BLaER1 (cell line): ENCODE measurements around the gene FBLN1.

Experiments used
- H3K27ac ChIP-seq: shearing (Covaris generic); formaldehyde crosslinking; 2 replicates; pipeline ENCODE4 v1.8.1; 2022
- H3K27me3 ChIP-seq: shearing (Covaris generic); formaldehyde crosslinking; 2 replicates; pipeline ENCODE4 v1.8.1; 2022
- H3K36me3 ChIP-seq: shearing (Covaris generic); formaldehyde crosslinking; 2 replicates; pipeline ENCODE4 v1.8.1; 2022
- H3K4me1 ChIP-seq: shearing (Covaris generic); formaldehyde crosslinking; 2 replicates; pipeline ENCODE4 v1.8.1; 2022
- H3K4me2 ChIP-seq: shearing (Covaris generic); formaldehyde crosslinking; 2 replicates; pipeline ENCODE4 v1.8.1; 2022
- H3K4me3 ChIP-seq: shearing (Covaris generic); formaldehyde crosslinking; 2 replicates; pipeline ENCODE4 v1.8.1; 2022
- H3K9ac ChIP-seq: shearing (Covaris generic); formaldehyde crosslinking; 2 replicates; pipeline ENCODE4 v1.8.1; 2022
- H3K9me3 ChIP-seq: shearing (Covaris generic); formaldehyde crosslinking; 2 replicates; pipeline ENCODE4 v1.8.1; 2022
- H4K20me1 ChIP-seq: shearing (Covaris generic); formaldehyde crosslinking; 2 replicates; pipeline ENCODE4 v1.8.1; 2022
- Cebpa-rat ChIP-seq: shearing (Covaris generic); IDR thresholded peaks from 2 replicates; pipeline ENCODE4 v1.8.1; 2022

The FBLN1 gene

DNA sequence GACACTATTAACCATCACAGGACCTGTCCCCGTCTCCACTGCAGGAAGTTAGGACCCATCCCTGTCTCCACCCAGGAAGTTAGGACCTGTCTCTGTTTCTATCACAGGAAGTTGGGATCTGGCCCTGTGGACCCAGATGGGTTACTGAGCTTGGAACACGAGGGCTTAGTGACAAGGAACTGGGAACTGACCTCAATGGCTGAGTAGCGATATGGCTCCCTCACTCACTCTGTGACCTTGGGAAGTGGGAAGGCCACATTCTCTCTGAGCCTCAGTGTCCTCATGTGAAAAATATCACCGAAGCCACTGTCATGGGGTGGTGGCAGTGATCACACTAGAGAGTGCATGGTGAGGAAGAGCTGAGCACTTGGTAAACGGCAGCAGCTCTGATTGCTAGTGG, 59.4 kb downstream of the FBLN1 start:
- peaks cover 99% of the 10 kb centered on the region for H3K36me3 ChIP-seq
- peak overlapping the region; percentile 65 for H3K4me2 ChIP-seq
- no peaks in the 10 kb centered on the region for H3K27me3 ChIP-seq
- peaks cover 14% of the 10 kb centered on the region for H3K4me1 ChIP-seq
- peaks cover 40% of the 10 kb centered on the region for H3K9me3 ChIP-seq
- no peak overlapping the region for H3K9ac ChIP-seq
- no peaks in the 10 kb centered on the region for H4K20me1 ChIP-seq
- no peak for TF ChIP-seq Cebpa-rat
- H3K4me3 ChIP-seq: no peak overlapping the region
- H3K27ac ChIP-seq: no peak overlapping the region

DNA sequence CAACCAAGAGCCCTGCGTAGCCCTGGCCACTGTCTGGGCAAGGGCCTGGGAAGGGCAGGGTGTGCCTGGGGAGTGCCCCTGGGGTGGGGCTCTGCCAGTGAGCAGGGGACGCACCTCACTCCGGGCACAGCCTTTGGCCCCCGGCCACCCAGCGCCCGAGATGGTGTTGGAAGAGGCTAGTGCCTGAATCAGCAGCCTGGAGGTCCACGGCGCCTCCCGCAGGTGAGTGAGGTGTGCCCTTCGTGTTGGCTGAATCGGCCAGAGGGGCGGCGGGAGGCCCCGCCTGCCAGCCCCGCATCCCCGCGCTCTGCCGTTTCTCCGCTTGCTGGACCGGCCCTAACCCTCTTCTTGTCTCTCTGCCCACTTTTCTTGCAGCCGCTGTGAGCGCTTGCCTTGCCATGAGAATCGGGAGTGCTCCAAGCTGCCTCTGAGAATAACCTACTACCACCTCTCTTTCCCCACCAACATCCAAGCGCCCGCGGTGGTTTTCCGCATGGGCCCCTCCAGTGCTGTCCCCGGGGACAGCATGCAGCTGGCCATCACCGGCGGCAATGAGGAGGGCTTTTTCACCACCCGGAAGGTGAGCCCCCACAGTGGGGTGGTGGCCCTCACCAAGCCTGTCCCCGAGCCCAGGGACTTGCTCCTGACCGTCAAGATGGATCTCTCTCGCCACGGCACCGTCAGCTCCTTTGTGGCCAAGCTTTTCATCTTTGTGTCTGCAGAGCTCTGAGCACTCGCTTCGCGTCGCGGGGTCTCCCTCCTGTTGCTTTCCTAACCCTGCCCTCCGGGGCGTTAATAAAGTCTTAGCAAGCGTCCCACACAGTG, 60.1 kb downstream of the FBLN1 start:
- no peak overlapping the region for H3K9ac ChIP-seq
- H3K36me3 ChIP-seq: peaks cover 95% of the 10 kb centered on the region
- H3K9me3 ChIP-seq: peaks cover 37% of the 10 kb centered on the region
- TF ChIP-seq Cebpa-rat: no peak
- peak overlapping the region; percentile 65 for H3K4me2 ChIP-seq
- peaks cover 14% of the 10 kb centered on the region for H3K4me1 ChIP-seq
- H3K27me3 ChIP-seq: no peaks in the 10 kb centered on the region
- no peak overlapping the region for H3K27ac ChIP-seq
- no peak overlapping the region for H3K4me3 ChIP-seq
- no peaks in the 10 kb centered on the region for H4K20me1 ChIP-seq

DNA sequence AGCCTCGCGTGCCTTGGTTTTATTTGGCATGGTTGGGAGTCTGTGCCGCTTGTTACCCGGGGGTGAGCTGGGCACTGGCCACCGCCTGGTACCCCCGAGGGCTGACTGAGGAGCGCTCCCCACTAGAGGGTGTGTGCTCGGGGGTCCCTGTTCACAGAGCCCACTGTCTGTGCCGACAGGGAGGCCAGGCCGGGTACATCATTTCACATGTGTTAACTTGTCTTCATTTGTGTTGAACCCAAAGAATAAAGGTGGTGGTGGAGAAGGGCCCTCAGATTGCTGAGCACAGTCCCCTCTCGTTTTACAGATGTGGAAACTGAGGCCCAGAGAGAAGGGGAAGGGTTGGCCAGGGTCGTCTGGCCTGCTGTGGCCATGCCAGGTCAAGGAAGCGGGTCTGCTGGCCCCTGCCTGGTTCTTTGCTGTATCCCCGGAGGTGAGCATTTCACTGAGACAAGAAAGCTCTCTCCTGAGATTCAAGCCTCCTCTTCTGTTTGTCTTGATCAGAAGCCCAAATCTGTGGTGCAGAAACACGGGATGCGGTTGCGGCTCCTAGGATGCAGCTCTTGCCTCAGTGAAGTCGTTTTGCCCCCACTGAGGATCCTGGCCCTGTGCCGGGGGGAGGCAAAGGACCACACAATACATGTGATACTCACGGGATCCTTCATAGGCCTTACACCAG, 60.8 kb downstream of the FBLN1 start:
- H3K27me3 ChIP-seq: no peaks in the 10 kb centered on the region
- H3K9ac ChIP-seq: no peak overlapping the region
- peaks cover 90% of the 10 kb centered on the region for H3K36me3 ChIP-seq
- peaks cover 36% of the 10 kb centered on the region for H3K9me3 ChIP-seq
- no peak overlapping the region for H3K27ac ChIP-seq
- H3K4me3 ChIP-seq: no peak overlapping the region
- no peak for TF ChIP-seq Cebpa-rat
- peak overlapping the region; percentile 65; the same call in 1 of the 2 replicates for H3K4me2 ChIP-seq
- peaks cover 14% of the 10 kb centered on the region for H3K4me1 ChIP-seq
- no peaks in the 10 kb centered on the region for H4K20me1 ChIP-seq

DNA sequence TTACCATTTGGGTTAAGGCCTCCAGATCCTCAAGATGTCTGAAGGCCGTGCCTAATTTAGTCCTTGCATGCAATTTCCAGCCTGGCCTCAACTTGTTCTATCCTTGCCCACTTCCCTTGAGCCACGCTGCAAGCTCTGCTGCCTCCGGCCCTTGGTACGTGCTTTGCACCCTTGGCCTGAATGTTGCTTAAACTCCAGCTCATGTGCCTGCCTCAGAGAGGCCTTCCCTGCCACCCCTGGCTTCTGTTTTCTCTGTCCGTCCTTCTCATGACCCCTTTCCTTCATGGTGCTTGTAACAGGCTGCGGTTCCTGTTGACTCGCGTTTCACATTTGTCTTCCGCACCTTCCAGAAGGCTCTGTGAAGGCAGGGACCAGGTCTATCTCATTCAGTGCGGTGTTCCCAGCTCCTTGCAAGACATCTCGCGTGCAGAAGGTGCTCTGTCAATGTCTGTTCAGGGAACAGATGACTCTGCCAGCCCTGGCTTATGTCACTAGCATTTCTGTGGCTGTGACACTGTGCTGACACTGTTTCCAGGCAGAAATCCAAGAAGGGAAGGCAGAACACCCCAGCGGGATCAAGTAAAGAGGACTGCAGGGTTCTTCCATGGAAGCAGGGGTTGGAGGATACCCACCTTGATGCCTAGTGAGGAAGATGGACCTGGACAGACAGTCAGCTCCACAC, 61.8 kb downstream of the FBLN1 start:
- H4K20me1 ChIP-seq: no peaks in the 10 kb centered on the region
- no peak overlapping the region for H3K9ac ChIP-seq
- no peaks in the 10 kb centered on the region for H3K27me3 ChIP-seq
- H3K4me2 ChIP-seq: no peak overlapping the region
- H3K27ac ChIP-seq: no peak overlapping the region
- H3K4me1 ChIP-seq: peaks cover 14% of the 10 kb centered on the region
- peaks cover 89% of the 10 kb centered on the region for H3K36me3 ChIP-seq
- TF ChIP-seq Cebpa-rat: no peak
- H3K4me3 ChIP-seq: no peak overlapping the region
- peaks cover 36% of the 10 kb centered on the region for H3K9me3 ChIP-seq

DNA sequence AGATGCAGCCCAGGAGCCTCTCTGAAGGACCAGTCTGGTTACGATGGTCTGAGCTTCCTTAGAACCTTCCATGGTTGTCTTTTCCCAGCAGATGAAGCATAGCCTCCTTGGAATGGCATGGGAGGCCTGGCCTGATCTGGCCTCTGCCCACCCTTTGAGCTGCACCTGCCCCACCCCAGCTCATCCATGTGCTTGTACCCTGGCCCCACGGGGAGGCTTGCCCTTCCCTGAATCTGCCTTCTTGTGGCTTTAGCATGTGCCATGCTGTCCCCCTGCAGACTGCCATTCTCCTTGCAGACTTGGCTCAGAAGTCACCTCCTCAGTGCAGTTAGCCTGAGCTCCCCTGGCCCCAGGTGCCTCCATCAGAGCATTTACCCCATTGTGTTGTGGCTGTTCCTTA, 62.5 kb downstream of the FBLN1 start:
- H4K20me1 ChIP-seq: no peaks in the 10 kb centered on the region
- no peak overlapping the region for H3K9ac ChIP-seq
- H3K4me2 ChIP-seq: no peak overlapping the region
- H3K27me3 ChIP-seq: no peaks in the 10 kb centered on the region
- H3K4me1 ChIP-seq: peaks cover 14% of the 10 kb centered on the region
- peaks cover 88% of the 10 kb centered on the region for H3K36me3 ChIP-seq
- peaks cover 36% of the 10 kb centered on the region for H3K9me3 ChIP-seq
- H3K27ac ChIP-seq: no peak overlapping the region
- no peak overlapping the region for H3K4me3 ChIP-seq
- no peak for TF ChIP-seq Cebpa-rat

DNA sequence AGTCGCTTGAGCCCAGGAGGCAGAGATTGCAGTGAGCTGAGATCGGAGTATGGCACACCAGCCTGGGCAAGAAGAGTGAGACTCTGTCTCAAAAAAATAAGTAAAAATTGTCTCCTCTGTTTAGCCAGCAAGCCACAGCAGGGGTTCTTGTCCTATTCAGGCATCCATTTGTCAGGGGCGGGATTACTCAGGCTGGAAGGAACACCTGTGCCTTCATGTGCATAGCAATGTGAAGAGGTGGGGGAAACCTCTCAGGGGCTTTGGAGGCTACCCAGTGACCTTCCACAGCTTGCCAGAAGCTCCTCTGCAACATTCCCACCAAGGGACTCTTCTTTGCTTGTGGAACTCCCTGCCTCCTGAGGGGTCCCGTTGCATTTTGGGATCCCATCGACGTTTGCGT, 63.3 kb downstream of the FBLN1 start:
- H3K9ac ChIP-seq: no peak overlapping the region
- no peak for TF ChIP-seq Cebpa-rat
- peaks cover 14% of the 10 kb centered on the region for H3K4me1 ChIP-seq
- H4K20me1 ChIP-seq: no peaks in the 10 kb centered on the region
- no peak overlapping the region for H3K4me2 ChIP-seq
- H3K27me3 ChIP-seq: no peaks in the 10 kb centered on the region
- no peak overlapping the region for H3K4me3 ChIP-seq
- peaks cover 80% of the 10 kb centered on the region for H3K36me3 ChIP-seq
- no peak overlapping the region for H3K27ac ChIP-seq
- peaks cover 36% of the 10 kb centered on the region for H3K9me3 ChIP-seq

DNA sequence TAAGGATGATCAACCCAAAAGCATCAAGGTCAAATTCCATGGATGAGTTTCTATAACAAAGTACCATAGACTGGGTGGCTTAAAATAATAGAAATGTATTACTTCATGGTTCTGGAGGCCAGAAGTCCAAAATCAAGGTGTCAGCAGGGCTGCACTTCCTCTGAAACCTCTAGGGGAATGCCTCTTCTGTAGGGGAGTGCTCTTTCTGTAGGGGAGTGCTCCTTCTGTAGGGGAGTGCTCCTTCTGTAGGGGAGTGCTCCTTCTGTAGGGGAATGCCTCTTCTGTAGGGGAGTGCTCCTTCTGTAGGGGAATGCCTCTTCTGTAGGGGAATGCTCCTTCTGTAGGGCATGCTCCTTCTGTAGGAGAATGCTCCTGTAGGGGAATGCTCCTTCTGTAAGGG, 65.5 kb downstream of the FBLN1 start:
- Histone ChIP-seq H3K4me1 (peaks cover 7% of the 10 kb centered on the region), H4K20me1 (no peaks in the 10 kb centered on the region), H3K4me2 (no peak overlapping the region), H3K36me3 (peaks cover 65% of the 10 kb centered on the region), H3K27me3 (no peaks in the 10 kb centered on the region), H3K9me3 (peaks cover 47% of the 10 kb centered on the region), H3K27ac (no peak overlapping the region), H3K4me3 (no peak overlapping the region), H3K9ac (no peak overlapping the region)
- TF ChIP-seq Cebpa-rat: no peak

DNA sequence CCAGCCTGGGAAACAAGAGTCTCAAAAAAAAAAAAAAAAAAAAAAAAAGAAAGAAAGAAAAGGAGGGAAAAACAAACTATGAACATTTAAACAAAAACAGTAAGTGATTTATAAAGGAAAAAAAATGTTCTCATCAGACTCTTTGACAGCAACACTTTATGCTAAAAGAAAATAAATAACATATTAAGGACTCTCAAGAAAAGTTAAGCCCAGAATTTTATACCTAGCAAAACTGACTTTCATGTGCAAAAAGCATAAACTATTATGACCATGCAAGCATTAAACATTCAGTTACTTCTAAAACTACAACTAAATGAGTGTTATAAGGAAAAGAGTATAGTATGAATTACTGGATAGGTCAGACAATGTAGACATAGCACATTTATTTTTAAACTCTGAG, 68.4 kb downstream of the FBLN1 start:
- Histone ChIP-seq H3K4me1 (peaks cover 36% of the 10 kb centered on the region), H3K4me2 (no peak overlapping the region), H4K20me1 (peaks cover 16% of the 10 kb centered on the region), H3K27me3 (no peaks in the 10 kb centered on the region), H3K27ac (no peak overlapping the region), H3K4me3 (no peak overlapping the region), H3K9ac (no peak overlapping the region), H3K9me3 (peaks cover 47% of the 10 kb centered on the region), H3K36me3 (peaks cover 36% of the 10 kb centered on the region)
- TF ChIP-seq Cebpa-rat: no peak

DNA sequence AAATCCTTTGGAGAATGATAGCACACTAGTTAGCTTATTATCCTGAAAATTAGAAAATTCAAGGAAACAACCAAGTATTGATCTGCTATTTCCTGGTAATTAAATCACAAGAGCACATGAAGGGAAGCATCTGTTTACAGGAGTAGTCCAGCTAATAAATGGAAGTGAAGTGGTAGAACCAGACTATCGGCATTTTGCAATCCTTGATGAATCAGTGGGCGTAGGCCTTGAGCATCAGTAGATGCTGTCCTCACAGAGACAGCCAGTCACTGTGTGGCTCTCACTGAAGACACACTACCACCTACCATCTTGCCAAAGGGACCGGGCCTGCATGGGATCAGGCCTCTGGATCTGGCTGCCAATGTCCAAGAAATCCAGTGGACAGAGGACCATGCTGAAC, 69.8 kb downstream of the FBLN1 start:
- Histone ChIP-seq H3K36me3 (peaks cover 23% of the 10 kb centered on the region; the same call in 1 of the 2 replicates), H3K27me3 (no peaks in the 10 kb centered on the region), H3K4me2 (0 out of 2 replicates have a peak overlapping the region, but pooled peaks have one; percentile 76), H3K4me1 (peaks cover 49% of the 10 kb centered on the region), H3K9ac (no peak overlapping the region), H3K9me3 (peaks cover 46% of the 10 kb centered on the region), H3K4me3 (no peak overlapping the region), H3K27ac (no peak overlapping the region), H4K20me1 (peaks cover 24% of the 10 kb centered on the region)
- TF ChIP-seq Cebpa-rat: no peak
